Measurements from ENCODE around the gene LRFN3.
"Not testable (repeated sequence)": the region's sequence is repeated elsewhere in the genome, so short reads cannot be mapped to it uniquely, and the experiment has no call there.

Gene LRFN3

DNA sequence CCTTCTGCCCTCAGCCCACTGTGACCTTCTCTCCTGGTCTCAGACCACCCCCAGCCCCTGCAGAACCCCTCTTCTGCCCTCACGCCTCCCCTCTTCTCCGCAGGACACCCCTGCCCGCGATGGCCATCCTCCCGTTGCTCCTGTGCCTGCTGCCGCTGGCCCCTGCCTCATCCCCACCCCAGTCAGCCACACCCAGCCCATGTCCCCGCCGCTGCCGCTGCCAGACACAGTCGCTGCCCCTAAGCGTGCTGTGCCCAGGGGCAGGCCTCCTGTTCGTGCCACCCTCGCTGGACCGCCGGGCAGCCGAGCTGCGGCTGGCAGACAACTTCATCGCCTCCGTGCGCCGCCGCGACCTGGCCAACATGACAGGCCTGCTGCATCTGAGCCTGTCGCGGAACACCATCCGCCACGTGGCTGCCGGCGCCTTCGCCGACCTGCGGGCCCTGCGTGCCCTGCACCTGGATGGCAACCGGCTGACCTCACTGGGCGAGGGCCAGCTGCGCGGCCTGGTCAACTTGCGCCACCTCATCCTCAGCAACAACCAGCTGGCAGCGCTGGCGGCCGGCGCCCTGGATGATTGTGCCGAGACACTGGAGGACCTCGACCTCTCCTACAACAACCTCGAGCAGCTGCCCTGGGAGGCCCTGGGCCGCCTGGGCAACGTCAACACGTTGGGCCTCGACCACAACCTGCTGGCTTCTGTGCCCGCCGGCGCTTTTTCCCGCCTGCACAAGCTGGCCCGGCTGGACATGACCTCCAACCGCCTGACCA is 3.3 kb downstream of the LRFN3 start:
- FAIRE-seq: no peak

DNA sequence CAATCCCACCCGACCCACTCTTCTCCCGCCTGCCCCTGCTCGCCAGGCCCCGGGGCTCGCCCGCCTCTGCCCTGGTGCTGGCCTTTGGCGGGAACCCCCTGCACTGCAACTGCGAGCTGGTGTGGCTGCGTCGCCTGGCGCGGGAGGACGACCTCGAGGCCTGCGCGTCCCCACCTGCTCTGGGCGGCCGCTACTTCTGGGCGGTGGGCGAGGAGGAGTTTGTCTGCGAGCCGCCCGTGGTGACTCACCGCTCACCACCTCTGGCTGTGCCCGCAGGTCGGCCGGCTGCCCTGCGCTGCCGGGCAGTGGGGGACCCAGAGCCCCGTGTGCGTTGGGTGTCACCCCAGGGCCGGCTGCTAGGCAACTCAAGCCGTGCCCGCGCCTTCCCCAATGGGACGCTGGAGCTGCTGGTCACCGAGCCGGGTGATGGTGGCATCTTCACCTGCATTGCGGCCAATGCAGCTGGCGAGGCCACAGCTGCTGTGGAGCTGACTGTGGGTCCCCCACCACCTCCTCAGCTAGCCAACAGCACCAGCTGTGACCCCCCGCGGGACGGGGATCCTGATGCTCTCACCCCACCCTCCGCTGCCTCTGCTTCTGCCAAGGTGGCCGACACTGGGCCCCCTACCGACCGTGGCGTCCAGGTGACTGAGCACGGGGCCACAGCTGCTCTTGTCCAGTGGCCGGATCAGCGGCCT is 4.1 kb downstream of the LRFN3 start:
- FAIRE-seq: no peak

- no peak for FAIRE-seq
Observed at GRCh38 chr19:35940839-35941238, 4.7 kb downstream of the LRFN3 start.

DNA sequence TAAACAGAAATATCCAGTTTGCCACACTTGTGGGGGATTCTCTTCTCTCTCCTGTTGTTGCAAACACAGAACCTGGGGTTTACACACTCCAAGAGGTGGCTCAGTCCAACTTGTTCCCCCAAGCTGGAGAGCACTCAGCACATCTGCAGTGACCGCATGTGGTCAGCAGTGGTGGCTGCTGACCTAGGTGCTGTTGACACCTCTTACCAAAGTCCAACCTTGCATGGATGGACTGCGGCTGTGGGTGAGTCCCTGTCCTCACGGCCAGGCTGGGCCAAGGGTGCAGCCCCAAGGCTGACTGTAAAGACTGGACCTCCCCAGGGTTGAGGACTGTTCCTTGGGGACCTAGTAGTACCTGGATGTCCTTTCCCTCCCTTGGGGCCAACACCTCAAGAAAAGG is 6.1 kb downstream of the LRFN3 start:
- FAIRE-seq: no peak

GRCh38 chr19:35943321-35944301 is 7.4 kb downstream of the LRFN3 start:
- no peak for FAIRE-seq

DNA sequence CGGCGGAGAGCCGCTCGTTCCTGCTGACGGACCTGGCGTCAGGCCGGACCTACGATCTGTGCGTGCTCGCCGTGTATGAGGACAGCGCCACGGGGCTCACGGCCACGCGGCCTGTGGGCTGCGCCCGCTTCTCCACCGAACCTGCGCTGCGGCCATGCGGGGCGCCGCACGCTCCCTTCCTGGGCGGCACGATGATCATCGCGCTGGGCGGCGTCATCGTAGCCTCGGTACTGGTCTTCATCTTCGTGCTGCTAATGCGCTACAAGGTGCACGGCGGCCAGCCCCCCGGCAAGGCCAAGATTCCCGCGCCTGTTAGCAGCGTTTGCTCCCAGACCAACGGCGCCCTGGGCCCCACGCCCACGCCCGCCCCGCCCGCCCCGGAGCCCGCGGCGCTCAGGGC is 8.4 kb downstream of the LRFN3 start:
- FAIRE-seq: no peak

DNA sequence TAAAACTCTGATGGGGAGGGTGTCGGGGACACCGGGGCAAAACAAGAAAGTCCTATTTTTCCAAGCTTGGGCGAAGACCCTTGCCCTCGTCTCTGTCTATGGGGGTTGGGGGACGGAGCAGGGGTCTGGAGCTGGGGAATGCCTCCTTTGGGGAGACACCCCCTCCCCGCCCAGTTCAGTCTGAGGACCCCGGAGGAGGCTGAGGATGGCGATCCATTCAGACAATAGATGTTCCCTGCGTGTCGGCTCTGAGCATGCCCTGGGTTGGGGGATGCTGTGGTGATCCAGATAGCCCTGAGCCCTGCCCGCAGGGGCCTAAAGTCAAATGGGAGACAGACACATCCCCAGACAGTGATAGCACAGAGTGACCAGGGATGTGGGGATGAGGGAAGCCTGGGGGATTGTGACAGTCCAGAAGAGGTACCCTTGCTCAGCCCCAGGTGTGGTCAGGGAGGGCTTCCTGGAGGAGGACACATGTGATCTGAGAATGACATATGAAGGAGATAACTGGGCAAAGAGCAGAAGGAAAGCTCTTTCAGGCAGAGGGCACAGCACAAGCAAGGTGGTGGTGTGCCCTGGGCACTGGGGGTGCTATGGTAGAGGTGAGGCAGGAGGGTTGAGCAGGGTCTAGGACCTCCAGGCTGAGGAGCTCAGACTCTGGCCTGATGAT is 9.1 kb downstream of the LRFN3 start:
- FAIRE-seq: no peak

DNA sequence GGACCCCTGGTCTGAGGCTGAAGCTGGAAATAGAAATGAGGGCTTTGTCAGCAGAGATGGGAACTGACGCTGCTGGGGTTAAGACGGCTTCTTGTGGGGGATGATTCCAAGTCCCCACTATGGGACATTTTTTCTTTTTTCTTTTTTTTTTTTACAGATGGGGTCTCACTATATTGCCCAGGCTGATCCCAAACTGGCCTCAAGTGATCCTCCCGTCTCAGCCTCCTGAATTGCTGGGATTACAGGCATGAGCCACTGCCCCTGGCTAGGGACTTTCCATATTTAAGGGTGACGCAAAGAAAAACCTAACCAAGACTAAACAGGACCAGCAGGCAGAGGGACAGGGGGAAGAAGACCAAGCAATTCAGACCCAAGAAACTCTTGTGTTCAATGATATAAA is 10.0 kb downstream of the LRFN3 start:
- no peak for FAIRE-seq

DNA sequence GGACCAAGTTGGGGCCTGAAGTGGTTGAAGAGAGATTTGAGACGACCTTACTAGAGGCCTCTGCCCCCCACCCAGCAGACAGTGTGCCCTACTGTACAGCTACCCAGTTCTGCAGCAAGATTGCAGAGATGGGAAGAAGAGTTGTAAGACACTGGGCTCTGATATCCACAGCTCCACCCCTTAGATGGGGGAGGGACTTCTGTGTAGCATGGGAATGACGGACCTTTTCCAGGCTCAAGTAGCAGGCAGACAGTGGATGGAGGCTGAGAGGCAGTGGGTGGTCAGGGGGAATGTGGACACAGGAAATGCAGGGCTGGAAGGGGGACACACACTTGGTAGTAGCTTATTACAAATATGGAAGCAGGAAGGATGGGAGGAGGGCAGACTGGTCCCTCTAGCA is 13.0 kb downstream of the LRFN3 start:
- FAIRE-seq: no peak

DNA sequence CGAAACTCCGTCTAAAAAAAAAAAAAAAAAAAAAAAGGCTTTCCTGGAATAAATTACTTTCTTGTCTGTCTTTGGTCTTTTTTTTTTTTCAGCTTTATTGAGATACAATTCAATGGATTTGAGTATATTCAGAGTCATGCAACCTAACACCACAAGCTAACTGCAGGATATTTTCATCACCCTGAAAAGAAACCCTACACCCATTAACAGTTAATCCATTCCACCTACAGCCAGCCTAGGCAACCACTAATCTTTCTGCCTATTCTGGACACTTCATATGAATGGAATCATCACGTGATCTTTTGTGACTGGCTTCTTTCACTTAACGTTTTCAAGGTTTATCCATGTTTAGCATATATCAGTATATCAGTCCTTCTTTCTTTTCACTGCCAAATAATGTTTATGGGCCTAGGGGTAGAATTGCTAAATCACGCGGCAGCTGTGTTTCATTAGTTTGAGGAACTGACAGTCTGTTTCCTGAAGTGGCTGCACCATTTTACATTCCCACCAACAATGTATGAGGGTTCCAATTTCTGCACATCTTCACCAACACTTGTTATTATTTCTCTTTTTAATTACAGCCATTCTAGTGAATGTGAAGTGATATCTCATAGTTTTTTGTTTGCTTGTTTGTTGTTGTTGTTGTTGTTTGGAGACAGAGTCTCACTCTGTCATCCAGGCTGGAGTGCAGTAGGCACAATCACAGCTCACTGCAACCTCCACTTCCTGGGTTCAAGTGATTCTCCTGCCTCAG is 19.9 kb downstream of the LRFN3 start:
- no peak for FAIRE-seq

GRCh38 chr19:35957411-35957810 is 21.2 kb downstream of the LRFN3 start:
- not testable (repeated sequence) for FAIRE-seq

DNA sequence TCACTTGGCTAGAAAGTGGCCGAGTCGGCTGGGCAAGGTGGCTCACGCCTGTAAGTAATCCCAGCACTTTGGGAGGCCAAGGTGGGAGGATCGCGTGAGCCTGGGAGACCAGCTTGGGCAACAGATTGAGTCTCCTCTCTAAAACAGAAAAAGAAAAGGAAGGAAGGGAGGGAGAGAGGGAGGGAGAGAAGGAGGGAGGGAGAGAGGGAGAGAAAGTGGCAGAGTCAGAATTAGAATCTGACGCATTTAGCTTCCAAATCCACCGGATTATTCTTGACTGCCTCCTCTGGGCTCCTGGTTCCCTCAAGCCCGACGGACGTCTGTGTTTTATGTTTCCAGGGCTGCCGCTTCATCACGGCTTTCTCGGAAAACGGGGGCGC is 22.5 kb downstream of the LRFN3 start:
- no peak for FAIRE-seq

GRCh38 chr19:35959040-35959967 is 23.1 kb downstream of the LRFN3 start:
- FAIRE-seq: no peak

- FAIRE-seq: no peak
Observed at GRCh38 chr19:35959968-35960320, 23.8 kb downstream of the LRFN3 start.

DNA sequence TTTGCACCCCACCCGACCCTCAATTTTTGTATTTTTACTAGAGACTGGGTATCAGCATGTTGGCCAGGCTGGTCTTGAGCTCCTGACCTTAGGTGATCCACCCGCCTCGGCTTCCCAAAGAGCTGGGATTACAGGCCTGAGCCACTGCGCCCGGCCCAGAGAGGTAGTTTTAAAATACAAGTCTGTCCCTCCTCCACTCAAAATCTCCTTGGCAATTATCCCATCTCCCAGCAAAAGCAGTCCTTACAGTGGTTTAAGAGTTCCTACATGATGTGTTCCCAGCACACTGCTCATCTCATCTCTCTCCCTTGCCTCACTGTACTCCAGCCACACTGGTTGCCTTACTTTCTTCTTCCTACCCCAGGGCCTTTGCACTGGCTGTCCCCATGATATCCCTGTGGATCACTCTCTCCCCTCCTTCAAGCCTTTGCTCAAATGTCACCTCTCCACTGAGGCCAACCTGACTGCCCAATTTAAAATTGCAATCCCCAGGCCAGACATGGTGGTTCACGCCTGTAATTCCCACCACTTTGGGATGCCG is 24.3 kb downstream of the LRFN3 start:
- no peak for FAIRE-seq

DNA sequence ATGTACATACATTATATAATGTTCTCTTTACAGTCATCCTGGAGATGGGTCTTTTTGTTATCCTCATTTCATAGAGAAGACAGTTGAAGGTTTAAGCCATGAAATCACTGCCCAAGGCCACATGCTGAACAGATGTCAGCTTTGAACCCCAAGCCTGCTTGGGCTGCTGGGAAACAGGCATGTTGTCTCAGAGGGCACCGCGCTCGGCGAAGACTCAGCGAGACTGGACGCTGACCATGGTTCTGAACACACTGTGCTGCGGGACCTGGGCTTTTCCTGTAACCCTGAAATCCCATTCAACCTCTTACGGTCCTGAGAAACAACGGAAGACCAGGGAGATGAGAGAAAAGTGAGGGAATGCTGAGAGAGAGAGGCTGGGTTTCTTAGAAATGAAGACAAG is 27.3 kb downstream of the LRFN3 start:
- no peak for FAIRE-seq

DNA sequence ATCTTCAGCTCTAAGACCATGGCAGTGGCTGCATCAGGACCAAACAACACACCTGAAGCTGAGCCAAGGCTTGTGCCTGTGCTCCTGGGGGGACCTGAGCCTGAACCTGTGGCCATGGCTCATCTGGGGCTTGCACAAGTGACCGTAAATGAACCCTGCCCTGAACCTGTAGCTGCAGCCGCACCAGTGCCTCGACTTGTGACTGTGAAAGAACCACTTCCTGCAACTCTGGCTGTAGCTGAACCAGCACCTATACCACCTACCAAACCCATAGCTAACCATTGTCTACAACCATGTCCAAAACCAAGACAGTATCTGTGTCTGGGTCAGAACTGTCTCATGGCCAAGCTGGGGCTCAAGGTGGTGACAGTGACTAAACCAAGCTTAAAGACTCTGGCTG is 30.6 kb downstream of the LRFN3 start:
- no peak for FAIRE-seq

DNA sequence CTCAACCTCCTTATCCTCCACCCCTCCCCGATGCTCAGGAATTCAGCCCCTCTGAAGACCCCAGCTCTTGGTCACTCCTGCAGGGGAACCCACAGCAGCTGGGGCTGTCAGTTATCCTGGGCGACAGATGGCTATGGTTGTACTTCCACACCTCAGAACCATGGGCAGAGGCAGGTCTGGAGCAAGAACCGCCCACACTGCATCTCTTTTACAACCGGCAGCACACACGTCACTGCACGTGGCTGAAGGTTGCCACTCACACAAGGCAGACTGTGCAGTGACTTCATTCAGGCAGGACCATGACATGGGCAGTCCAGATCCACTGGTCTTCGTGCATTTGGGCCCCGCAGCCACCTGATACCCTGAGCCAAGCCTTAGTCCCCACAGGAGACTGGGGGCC is 37.3 kb downstream of the LRFN3 start:
- FAIRE-seq: no peak

DNA sequence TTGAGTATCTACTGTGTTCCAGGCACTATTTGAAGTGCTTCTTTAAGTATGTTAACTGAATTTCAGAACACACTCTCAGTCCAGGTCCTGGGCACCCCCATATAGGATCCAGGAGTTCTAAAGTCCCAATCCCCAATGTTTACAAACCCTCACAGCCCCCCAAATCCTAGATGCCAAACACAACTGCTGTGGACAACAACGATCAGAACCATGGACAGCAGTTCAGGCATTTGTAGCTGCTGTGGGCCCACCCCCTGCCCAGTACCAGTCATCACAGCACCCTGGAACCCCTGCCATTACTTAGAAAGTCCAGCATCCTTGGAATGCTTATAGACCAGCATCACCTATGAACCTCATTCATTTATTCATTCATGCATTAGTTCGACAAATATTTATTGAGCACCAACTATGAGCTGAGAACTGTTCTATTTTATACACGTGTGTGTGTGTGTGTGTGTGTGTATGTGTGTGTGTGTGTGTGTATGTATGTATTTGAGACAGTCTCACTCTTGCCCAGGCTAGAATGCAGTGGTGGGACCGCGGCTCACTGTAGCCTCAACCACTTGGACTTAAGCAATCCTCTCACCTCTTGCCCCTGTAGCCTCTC is 39.5 kb downstream of the LRFN3 start:
- FAIRE-seq: no peak

All from TTC549 (cell line).